CD4-positive, alpha-beta T cell treated with Interleukin-15 for 1 hour (primary cell): Measurements from ENCODE around the gene KCNJ10.

Experiments used
- DNase-seq: peaks from one replicate; pipeline ENCODE4 v3.0.0-alpha.2; 2020

Gene KCNJ10

GRCh38 chr1:160098852-160099561 is 29.0 kb upstream of the KCNJ10 start:
- peak; percentile 97 for DNase-seq

DNA sequence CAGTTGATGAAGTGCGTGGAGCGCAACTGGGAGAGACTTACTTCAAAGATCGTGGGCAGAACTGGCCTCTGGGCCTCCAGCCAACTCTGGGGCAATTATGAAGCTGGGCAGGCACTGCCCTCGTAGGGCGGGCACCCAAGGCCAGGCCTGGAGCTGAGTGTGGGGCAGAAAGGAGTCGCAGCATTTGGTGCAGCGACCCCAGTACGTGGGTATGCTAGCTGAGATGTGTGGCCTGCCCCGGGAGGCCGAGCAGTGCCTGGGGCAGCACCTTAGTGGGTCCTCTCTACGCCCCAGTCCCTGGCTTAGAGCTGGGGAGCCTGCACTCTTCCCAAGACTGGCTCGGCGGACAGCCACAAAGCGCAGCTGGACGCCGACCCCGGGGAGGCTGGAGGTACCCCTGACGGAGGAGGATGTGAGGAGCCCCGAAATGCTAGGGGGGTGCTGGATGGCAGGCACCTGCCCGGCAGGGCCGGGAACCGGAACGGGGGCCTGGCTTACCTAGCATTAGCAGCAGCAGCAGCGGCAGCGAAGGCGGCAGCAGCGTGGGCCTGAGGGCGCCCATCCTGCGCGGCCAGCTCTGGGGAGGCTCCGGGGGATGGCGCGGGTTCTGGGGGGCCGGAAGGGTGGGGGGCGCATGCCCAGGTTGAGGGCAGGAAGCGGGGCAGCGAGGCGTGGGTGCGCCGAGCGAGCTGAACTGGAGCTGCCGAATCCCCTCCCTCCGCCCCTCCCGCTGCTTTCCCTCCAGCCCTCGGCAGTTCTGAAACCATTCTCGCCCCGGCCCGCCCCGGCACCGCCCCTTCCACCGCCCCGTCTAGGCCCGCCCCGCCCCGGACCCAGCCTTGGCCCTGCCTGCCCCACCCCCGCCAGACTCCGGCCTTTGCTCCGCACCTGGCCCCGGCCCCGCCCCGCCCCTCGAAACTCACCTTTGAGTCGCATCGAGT is 28.2 kb upstream of the KCNJ10 start, which contains the start of gene IGSF8:
IGSF8 (minus strand) TSS at position 709 of the 941 bp plus-strand sequence; CDS start at position 562, 147 bp downstream.
- peak; percentile 91 for DNase-seq

- DNase-seq, result no peak
These were observed 27.4 kb upstream of the KCNJ10 start for GRCh38 chr1:160097151-160097910.

DNA sequence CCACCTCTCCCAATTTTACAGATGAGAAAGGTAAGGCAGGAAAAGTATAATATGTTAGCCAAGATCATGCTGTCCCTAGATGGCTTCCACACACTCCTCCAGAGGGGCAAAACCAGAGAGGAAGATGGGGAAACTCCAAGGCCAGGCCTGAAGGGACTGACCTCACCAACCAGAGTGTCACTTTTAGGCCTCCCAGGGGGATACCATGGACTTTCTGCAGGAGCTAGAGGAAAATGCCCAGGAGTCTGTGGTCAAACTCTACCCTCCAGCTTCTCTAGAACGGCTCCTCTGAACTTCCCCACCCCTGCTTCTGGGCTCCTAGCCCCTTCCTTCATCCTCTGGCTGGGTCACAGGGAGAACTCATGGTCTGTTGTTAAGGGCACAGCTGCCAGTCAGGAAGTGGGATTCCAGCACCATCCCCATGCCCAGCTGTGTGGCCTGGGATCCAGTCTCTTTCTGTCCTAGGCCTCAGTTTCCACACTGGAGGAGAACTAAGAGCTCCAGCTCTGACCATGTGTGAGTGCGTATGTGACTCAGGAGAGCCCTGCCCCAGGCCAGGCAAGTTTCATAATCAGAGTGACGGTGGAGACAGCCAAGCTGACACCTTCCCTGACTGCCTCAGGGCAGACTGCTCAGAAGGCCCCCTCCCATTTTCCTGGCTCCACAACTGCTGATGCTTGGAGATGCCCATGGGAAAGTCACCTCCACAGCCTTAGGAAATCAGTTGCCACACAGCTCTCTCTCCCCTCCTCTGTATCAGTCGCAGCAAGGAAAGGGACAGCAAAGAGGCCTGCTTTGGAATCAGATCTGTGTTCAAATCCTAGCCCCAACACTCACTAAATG is 26.5 kb upstream of the KCNJ10 start:
- DNase-seq, result peak; percentile 40

- no peak for DNase-seq
These were observed 25.6 kb upstream of the KCNJ10 start for GRCh38 chr1:160095382-160096105.

- DNase-seq, result no peak
These were observed 24.8 kb upstream of the KCNJ10 start for GRCh38 chr1:160094806-160095205.

DNA sequence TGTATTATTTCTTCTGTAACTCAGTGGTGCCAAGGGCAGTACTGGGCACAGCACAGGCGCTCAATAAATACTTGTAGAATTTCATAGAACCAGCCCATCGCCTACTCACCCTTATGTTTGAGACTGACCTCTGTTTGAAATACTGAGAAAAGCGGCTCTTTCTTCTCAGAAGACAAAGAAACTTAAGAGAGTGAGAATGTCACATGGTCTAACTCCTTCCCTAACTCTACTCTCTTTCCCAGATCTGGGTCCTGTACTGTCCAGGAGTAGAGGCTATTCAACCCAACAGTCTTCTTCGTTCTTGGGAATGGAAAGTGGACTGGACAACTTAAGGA is 24.3 kb upstream of the KCNJ10 start:
- DNase-seq, result no peak

DNA sequence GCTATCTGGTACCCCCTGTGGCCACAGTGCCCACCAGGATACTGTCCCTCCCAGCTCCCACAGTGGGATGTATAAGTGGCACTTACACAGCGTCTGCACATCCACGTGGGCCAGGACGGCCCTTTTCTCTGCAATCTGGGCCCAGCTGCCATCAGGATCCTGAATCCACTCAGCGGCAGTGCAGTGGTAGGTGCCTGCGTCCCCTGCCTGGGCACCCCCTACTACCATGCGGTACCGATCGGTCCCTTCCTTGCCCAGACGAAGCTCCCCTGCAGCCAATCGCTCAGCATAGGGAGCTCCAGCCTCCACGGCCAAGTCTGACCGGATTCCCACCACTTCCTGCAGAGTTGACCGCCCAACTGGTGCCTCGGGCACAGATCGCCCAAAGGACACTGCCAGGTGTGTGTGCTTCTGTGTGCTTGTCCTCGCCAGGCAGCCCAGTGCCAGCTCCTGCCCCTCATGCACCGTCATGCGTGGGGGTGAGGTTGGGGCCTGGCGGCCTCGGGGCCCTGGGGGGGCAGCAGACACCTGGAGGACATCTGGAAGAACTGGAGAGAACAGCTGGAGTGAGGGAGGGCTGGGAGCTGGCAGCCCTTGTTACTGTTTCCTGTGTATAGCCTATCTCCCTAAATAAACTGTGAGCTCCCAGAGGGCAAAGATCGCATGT is 23.8 kb upstream of the KCNJ10 start:
- DNase-seq, result no peak

- no peak for DNase-seq
These were observed 23.1 kb upstream of the KCNJ10 start for GRCh38 chr1:160093069-160093395.

- no peak for DNase-seq
These were observed 22.6 kb upstream of the KCNJ10 start for GRCh38 chr1:160092366-160093068.

DNA sequence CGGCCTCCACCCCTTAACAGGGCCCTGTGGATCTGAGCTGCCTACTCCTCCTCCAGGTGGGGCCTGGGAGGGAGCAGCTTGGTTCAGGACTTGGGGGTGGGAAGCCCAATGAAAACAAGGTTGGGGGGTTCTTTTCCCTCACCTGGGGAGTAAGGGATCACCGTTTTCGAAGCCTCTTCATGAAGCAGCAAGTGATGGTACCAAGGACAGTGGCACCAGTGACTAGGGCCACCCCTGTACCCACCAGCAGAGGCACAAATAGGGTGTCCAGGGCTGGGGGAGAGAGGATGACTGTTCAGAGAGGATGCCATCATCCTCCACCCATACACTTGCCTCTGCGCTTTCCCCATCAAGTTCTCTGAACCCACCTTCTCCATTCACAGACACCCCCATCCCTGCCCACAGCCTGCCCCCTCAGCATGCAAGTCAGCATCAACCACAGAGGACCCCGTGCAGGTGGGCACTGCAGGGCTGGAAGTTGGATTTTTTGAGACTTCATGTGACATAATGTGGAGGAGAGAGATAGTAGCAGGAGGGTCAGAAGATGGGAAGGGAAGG is 21.8 kb upstream of the KCNJ10 start:
- DNase-seq, result no peak

- DNase-seq, result no peak
These were observed 20.8 kb upstream of the KCNJ10 start for GRCh38 chr1:160090760-160091159.

DNA sequence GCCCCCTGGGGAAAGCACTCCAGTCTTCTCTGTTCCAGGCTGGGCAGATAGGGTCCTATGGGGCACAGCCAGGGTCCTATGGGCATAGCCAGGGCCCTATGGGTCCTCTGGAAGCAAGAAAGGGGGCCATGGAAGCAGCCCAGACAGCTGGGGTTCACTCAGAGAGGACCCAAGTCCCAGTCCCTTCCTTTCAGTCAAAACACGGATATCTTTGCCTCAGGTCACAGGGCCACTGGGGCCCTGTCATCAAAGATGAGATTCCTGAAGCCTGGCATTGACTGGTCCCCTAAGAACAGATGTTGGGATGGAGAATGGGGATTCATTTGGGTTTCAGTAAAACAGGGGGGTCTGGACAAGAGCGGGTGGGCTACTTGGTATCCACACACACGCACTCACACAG is 19.9 kb upstream of the KCNJ10 start:
- no peak for DNase-seq

DNA sequence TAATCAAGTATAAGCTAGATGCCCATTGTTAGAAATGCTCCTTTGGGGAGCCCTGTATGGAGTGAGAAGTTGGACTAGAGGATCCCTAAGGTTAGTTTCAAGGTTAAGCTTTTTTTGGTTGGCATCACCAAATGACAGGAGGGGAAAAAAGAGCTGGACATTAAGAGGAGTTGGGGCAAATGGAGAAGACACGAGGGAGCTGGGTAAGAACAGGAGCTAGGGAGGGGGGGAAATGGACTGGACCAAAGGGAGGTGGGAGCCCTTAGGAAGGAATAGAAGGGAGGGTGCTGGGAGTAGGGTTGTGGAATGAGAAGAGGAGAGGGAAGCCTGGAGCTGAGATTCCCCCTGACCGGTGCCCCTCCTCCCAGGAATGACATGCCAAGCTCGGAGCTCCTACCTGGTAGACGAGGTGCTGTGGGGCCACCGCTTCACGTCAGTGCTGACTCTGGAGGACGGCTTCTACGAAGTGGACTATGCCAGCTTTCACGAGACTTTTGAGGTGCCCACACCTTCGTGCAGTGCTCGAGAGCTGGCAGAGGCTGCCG is 17.2 kb upstream of the KCNJ10 start:
- DNase-seq, result no peak

DNA sequence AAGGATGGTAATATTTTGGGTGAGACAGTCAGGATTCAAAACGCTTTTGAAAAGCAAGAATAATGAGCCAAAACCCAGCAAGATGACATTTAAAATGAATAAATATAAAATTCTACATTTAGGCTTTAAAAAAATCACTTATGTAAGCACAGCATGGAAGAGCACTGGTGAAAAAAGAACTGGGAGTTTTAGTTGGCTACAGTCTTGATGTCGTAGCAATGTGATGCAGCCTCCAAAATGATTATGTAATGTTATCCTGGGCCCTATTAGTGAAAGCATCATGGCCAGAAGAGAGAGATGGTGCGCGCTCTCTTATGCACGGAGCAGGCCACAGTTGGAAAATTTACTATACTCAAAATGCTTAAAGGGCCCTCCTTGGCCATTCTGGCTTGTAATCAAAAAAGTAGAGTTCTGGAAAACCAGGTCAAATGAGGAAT is 16.5 kb upstream of the KCNJ10 start:
- DNase-seq, result no peak

- DNase-seq, result peak; percentile 70
These were observed 15.9 kb upstream of the KCNJ10 start for GRCh38 chr1:160085686-160086455.

GRCh38 chr1:160084771-160085321 is 14.9 kb upstream of the KCNJ10 start:
- DNase-seq, result no peak

- DNase-seq, result peak; percentile 70
These were observed 14.2 kb upstream of the KCNJ10 start for GRCh38 chr1:160083968-160084770.
